ENCODE results near the gene TCP11L2.
"Not testable (repeated sequence)": the region's sequence is repeated elsewhere in the genome, so short reads cannot be mapped to it uniquely, and the experiment has no call there.

The TCP11L2 gene

DNA sequence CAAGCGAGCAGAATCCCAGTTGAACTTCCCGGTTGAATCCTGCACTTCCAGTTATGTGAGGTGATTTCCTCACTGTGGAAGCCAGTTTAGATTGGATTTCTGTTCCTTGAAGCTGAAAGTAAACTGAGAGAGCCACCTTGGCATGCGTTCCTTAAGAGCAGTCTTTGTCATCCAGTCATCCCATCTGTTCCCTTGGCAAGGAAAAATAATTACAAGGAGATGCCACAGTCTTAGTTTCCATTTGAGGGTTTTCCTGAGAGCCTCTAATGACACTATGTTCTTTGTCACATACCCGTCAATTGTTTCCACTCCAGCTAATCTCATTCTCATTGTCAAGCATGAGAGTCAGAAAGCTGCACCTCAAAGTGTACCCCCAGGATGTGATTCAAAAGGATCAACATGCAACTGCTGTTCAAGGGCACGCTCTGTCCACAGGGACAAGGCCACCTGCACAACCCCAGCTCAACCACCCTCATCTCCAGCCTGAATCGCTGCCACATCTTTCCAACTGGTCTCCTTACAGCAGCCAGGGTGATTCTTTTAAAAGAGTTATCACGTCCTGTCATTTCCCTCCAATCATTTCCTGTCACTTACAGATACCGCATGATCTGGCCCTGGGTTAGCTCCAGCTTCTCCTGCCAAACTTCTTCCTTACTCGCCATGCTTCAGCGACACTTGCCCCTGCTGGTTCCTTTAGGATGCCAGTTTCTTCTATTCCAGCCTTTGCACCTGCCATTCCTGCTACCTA is 18.0 kb upstream of the TCP11L2 start:
- Histone ChIP-seq H3K9ac (ENCODE audit: low read length) (no peak overlapping the region), H3K9me3 (ENCODE audit: insufficient read depth, low read length) (0 out of 2 replicates have a peak, but pooled peaks cover 5% of the 10 kb centered on the region), H3K27me3 (ENCODE audit: low read depth, low read length) (peaks cover 51% of the 10 kb centered on the region), H3K36me3 (replicated peaks; ENCODE audit: low read depth, low read length) (no peaks in the 10 kb centered on the region), H4K20me1 (ENCODE audit: insufficient read depth, low read length) (no peaks in the 10 kb centered on the region), H3K4me1 (ENCODE audit: low read length) (peaks cover 6% of the 10 kb centered on the region), H2AFZ (ENCODE audit: low read depth, low read length) (no peak overlapping the region), H3K79me2 (ENCODE audit: low read length) (no peaks in the 10 kb centered on the region), H3K4me3 (ENCODE audit: low read length) (no peak overlapping the region), H3K27ac (ENCODE audit: low read length) (no peak overlapping the region), H3K4me2 (ENCODE audit: low read length) (no peak overlapping the region)
- TF ChIP-seq, protein P1, sequence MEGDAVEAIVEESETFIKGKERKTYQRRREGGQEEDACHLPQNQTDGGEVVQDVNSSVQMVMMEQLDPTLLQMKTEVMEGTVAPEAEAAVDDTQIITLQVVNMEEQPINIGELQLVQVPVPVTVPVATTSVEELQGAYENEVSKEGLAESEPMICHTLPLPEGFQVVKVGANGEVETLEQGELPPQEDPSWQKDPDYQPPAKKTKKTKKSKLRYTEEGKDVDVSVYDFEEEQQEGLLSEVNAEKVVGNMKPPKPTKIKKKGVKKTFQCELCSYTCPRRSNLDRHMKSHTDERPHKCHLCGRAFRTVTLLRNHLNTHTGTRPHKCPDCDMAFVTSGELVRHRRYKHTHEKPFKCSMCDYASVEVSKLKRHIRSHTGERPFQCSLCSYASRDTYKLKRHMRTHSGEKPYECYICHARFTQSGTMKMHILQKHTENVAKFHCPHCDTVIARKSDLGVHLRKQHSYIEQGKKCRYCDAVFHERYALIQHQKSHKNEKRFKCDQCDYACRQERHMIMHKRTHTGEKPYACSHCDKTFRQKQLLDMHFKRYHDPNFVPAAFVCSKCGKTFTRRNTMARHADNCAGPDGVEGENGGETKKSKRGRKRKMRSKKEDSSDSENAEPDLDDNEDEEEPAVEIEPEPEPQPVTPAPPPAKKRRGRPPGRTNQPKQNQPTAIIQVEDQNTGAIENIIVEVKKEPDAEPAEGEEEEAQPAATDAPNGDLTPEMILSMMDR (IDR thresholded peaks at IDR 0.05; ENCODE audit: low read depth, low read length) = no peak
- TF ChIP-seq EZH2phosphoT487 (IDR thresholded peaks at IDR 0.05; ENCODE audit: low read depth) = no peak

DNA sequence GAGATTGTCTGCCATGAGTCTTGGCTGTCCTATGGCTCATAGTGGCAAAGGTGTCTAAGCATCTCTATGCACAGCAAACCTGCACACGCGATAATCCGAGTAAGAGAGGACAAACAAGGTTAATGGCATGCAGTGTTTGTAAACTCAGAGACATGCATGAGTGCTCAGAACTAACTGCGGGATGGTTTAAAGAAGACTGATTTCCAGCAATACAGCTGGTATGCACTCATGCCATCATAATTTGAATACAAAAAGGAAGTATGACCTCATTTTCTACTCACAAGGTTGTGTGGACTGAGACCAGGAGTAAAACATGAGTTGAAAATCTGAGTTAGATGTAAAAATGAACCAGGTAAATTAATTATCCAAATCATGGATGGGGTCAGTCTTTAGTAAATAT is 16.6 kb upstream of the TCP11L2 start:
- peaks cover 39% of the 10 kb centered on the region for H3K27me3 ChIP-seq (ENCODE audit: low read depth, low read length)
- H3K4me3 ChIP-seq (ENCODE audit: low read length) = no peak overlapping the region
- H4K20me1 ChIP-seq (ENCODE audit: insufficient read depth, low read length) = no peaks in the 10 kb centered on the region
- no peak overlapping the region for H3K9ac ChIP-seq (ENCODE audit: low read length)
- H3K36me3 ChIP-seq (replicated peaks; ENCODE audit: low read depth, low read length) = no peaks in the 10 kb centered on the region
- no peak for TF ChIP-seq EZH2phosphoT487 (IDR thresholded peaks at IDR 0.05; ENCODE audit: low read depth)
- TF ChIP-seq, protein P1 (IDR thresholded peaks at IDR 0.05; ENCODE audit: low read depth, low read length) = no peak
- no peak overlapping the region for H3K4me2 ChIP-seq (ENCODE audit: low read length)
- peaks cover 6% of the 10 kb centered on the region for H3K4me1 ChIP-seq (ENCODE audit: low read length)
- H3K79me2 ChIP-seq (ENCODE audit: low read length) = no peaks in the 10 kb centered on the region
- H2AFZ ChIP-seq (ENCODE audit: low read depth, low read length) = no peak overlapping the region
- H3K9me3 ChIP-seq (ENCODE audit: insufficient read depth, low read length) = 0 out of 2 replicates have a peak, but pooled peaks cover 5% of the 10 kb centered on the region
- H3K27ac ChIP-seq (ENCODE audit: low read length) = no peak overlapping the region

DNA sequence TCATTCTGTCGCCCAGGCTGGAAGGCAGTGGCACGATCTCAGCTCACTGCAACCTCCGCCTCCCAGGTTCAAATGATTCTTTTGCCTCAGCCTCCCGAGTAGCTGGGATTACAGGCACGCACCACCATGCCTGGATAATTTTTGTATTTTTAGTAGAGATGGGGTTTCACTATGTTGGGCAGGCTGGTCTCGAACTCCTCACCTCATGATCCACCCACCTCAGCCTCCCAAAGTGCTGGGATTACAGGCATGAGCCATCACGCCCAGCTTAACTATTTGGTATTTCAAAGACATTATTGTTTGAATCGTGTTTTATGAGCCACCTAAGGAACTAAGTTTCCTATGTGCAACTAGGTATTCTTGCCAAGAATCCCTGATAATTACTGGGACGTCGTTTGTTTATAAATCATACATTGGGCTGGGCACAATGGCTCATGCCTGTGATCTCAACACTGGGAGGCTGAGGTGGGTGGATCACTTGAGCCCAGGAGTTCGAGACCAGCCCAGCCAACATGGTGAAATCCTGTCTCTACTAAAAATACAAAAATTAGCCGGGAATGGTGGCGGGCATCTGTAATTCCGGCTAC is 15.9 kb upstream of the TCP11L2 start:
- not testable (repeated sequence) for H3K79me2 ChIP-seq (ENCODE audit: low read length); H3K4me3 ChIP-seq (ENCODE audit: low read length); H3K9ac ChIP-seq (ENCODE audit: low read length); H3K27ac ChIP-seq (ENCODE audit: low read length); H3K9me3 ChIP-seq (ENCODE audit: insufficient read depth, low read length); H3K4me2 ChIP-seq (ENCODE audit: low read length); H3K36me3 ChIP-seq (replicated peaks; ENCODE audit: low read depth, low read length); H3K4me1 ChIP-seq (ENCODE audit: low read length); H2AFZ ChIP-seq (ENCODE audit: low read depth, low read length); H4K20me1 ChIP-seq (ENCODE audit: insufficient read depth, low read length)
- peaks cover 40% of the 10 kb centered on the region for H3K27me3 ChIP-seq (ENCODE audit: low read depth, low read length)

DNA sequence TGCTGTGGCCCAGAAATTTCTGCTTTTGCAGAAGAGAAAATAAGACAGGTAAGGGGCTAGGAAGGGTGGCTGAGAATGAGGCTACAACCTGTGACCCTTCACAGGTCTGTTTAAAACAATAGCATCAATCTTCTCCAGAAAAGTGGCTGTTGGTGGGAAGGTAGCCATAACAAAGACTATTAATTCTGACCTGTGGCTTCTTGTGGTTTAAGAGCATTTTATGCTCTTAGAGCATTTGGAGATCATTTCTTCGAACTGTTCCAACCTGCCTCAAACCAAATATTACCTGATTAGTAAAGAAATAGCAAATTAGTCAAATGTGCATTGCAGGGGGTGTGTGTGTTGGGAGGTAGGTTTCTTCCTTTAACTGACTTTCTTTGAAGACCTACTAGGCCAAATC is 15.2 kb upstream of the TCP11L2 start:
- Histone ChIP-seq H3K27me3 (ENCODE audit: low read depth, low read length) (peaks cover 41% of the 10 kb centered on the region), H3K79me2 (ENCODE audit: low read length) (no peaks in the 10 kb centered on the region), H3K36me3 (replicated peaks; ENCODE audit: low read depth, low read length) (no peaks in the 10 kb centered on the region), H3K27ac (ENCODE audit: low read length) (no peak overlapping the region), H2AFZ (ENCODE audit: low read depth, low read length) (no peak overlapping the region), H3K4me2 (ENCODE audit: low read length) (no peak overlapping the region), H3K4me1 (ENCODE audit: low read length) (peaks cover 6% of the 10 kb centered on the region), H3K9me3 (ENCODE audit: insufficient read depth, low read length) (no peaks in the 10 kb centered on the region), H3K9ac (ENCODE audit: low read length) (no peak overlapping the region), H4K20me1 (ENCODE audit: insufficient read depth, low read length) (no peaks in the 10 kb centered on the region), H3K4me3 (ENCODE audit: low read length) (no peak overlapping the region)
- TF ChIP-seq, protein P1 (IDR thresholded peaks at IDR 0.05; ENCODE audit: low read depth, low read length) = no peak
- TF ChIP-seq EZH2phosphoT487 (IDR thresholded peaks at IDR 0.05; ENCODE audit: low read depth) = no peak
